Left lung (tissue), 10 donors: Measurements from ENCODE around the gene ATP8A2. TPM values are rescaled to one million over a fixed set of nuclear protein-coding genes. Genes with fewer than 3 reads are reported as not detected.

Experiments
- ATAC-seq: fragments of 200-7000 bp; cut with Tn5 transposase; one replicate; pipeline ENCODE4 v1.9.1; 2020; ENCODE audit warnings: moderate library complexity
- DNase-seq, 4 donors: peaks; one replicate each; pipeline ENCODE4 v3.0.0-alpha.2; 2013 to 2020
- H3K27ac ChIP-seq, 2 donors: fragments of 200-600 bp; sonication (generic) in 1 of 2; one replicate each; pipeline versions ENCODE4 v1.5.0 to v1.8.0; 2020 to 2021
- H3K27me3 ChIP-seq, 2 donors: fragments of 200-600 bp; sonication (generic) in 1 of 2; one replicate each; pipeline versions ENCODE4 v1.5.0 to v1.8.0; 2020 to 2021
- H3K36me3 ChIP-seq, 2 donors: fragments of 200-600 bp; sonication (generic) in 1 of 2; one replicate each; pipeline versions ENCODE4 v1.5.0 to v1.8.0; 2020 to 2021
- H3K4me1 ChIP-seq, 2 donors: fragments of 200-600 bp; one replicate each; pipeline ENCODE4 v1.8.0; 2021
- H3K4me3 ChIP-seq, 2 donors: fragments of 200-600 bp; sonication (generic) in 1 of 2; one replicate each; pipeline versions ENCODE4 v1.5.0 to v1.8.0; 2020 to 2021; ENCODE audit warnings: mild to moderate bottlenecking in 1 of 2
- H3K9me3 ChIP-seq, 2 donors: fragments of 200-600 bp; sonication (generic) in 1 of 2; one replicate each; pipeline versions ENCODE4 v1.5.0 to v1.8.0; 2020 to 2021
- intact Hi-C, 2 donors: fragments of 100-400 bp; cut with DNase I; formaldehyde crosslinking; loops; one replicate each; pipeline versions ENCODE4 v1.11.2 to v1.14.2; 2022
- polyA plus RNA-seq, 6 donors: library from polyadenylated mRNA; unstranded; fragments of 120-200 nt; gene quantifications; one replicate each; pipeline ENCODE4 v1.2.1, GENCODE V29; 2013; ENCODE audit not compliant: insufficient read length in 6 of 6
- total RNA-seq, 2 donors: library from RNA; stranded (reverse); fragmentation: NEBNext Ultra II Directional; extraction: Animal tissue kit (Norgen Biotek cat#: 25700); gene quantifications; one replicate each; pipeline ENCODE4 v1.2.1, GENCODE V29; 2021
- TF ChIP-seq, protein P1 (sequence below), 2 donors: fragments of 200-600 bp; sonication (generic) in 1 of 2; IDR thresholded peaks; one replicate each; pipeline versions ENCODE4 v1.5.0 to v1.8.0; 2021; ENCODE audit warnings: antibody characterized with exemption in 2 of 2
- donor health status: DM: no; HTN: yes; CAD: no.
- donor health status: DM: no; HTN: no; CAD: no.

The ATP8A2 gene
- total and polyA plus RNA-seq, 8 donors, result 1.1 to 13.4 (median 9.6) TPM

DNA sequence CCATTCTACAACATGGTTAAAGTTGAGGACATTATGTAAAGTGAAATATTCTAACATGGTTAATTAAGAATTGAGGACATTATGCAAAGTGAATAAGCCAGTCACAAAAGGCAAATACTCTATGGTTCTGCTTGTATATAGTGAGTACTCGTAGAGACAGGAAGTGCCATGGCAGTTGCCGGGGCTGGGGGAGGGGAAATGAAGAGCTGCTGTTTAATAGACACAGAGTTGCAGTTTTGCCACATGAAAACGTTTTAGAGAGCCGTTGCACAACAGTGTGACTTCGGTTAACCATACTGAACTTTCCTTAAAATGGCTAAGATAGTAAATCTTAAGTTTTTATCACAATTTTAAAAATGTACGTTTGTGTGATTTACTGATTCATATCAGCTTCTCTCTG, 503.1 kb downstream of the ATP8A2 start:
- DNase-seq, result no peak
- Histone ChIP-seq H3K27me3 (no peaks in the 10 kb centered on the region), H3K36me3 (no peaks in the 10 kb centered on the region), H3K4me3 (no peak overlapping the region), H3K9me3 (no peaks in the 10 kb centered on the region), H3K4me1 (no peaks in the 10 kb centered on the region), H3K27ac (no peak overlapping the region)
- intact Hi-C loops, result no loop called here
- TF ChIP-seq, protein P1, sequence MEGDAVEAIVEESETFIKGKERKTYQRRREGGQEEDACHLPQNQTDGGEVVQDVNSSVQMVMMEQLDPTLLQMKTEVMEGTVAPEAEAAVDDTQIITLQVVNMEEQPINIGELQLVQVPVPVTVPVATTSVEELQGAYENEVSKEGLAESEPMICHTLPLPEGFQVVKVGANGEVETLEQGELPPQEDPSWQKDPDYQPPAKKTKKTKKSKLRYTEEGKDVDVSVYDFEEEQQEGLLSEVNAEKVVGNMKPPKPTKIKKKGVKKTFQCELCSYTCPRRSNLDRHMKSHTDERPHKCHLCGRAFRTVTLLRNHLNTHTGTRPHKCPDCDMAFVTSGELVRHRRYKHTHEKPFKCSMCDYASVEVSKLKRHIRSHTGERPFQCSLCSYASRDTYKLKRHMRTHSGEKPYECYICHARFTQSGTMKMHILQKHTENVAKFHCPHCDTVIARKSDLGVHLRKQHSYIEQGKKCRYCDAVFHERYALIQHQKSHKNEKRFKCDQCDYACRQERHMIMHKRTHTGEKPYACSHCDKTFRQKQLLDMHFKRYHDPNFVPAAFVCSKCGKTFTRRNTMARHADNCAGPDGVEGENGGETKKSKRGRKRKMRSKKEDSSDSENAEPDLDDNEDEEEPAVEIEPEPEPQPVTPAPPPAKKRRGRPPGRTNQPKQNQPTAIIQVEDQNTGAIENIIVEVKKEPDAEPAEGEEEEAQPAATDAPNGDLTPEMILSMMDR (IDR thresholded peaks at IDR 0.05), result no peak
- peak; percentile 23 for ATAC-seq

DNA sequence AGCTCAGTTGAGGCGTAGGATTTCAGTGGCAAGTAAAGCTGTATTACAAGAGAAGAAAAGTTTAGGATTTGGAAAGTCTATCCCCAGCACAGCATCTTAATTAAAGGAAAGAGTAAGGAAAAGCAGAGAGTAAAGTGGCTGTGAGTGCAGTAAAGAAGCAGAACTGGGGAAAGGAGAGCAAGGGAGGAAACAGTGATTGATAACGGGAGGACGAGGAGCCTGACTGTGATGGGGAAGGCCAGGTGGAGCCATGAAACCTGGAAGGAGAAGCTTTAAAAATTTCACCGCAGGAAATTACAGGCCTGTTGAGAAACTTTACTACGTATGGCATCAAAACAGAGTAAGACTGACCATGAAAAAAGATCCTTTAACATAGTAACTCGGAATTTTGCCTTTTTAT, 504.5 kb downstream of the ATP8A2 start:
- intact Hi-C loops, result no loop called here
- H3K4me1 ChIP-seq, result no peaks in the 10 kb centered on the region
- H3K36me3 ChIP-seq, result no peaks in the 10 kb centered on the region
- no peak overlapping the region for H3K27ac ChIP-seq
- ATAC-seq (no peak), DNase-seq (no peak)
- H3K4me3 ChIP-seq, result no peak overlapping the region
- H3K27me3 ChIP-seq, result no peaks in the 10 kb centered on the region
- no peaks in the 10 kb centered on the region for H3K9me3 ChIP-seq
- TF ChIP-seq, protein P1 (IDR thresholded peaks at IDR 0.05), result no peak

DNA sequence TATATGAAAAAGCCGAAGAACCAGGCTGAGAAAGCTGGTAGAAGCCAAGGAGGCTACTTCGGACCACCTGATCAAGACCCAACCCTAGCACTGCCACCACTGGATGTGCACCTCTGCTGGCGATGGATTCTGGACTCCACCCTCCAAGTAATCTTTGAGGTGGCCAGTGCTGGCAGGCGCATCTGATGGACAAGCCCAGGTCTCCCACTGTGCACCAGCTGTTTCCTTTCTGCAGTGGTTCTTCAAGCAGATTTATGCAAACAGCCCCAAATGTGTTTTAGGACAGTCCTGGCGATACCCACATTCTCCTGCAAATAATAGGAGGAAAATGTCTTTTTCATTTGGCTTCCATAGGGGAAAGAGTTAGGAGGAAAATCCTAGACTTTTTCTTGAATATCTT, 507.7 kb downstream of the ATP8A2 start:
- ATAC-seq, result no peak
- TF ChIP-seq, protein P1 (IDR thresholded peaks at IDR 0.05), result no peak
- Histone ChIP-seq H3K27me3 (peaks cover 0 to 5% of the 10 kb centered on the region in 2 donors), H3K4me1 (no peaks in the 10 kb centered on the region), H3K9me3 (no peaks in the 10 kb centered on the region), H3K27ac (no peak overlapping the region), H3K36me3 (no peaks in the 10 kb centered on the region), H3K4me3 (no peak overlapping the region)
- DNase-seq, result no peak
- intact Hi-C loops, result no loop called here

DNA sequence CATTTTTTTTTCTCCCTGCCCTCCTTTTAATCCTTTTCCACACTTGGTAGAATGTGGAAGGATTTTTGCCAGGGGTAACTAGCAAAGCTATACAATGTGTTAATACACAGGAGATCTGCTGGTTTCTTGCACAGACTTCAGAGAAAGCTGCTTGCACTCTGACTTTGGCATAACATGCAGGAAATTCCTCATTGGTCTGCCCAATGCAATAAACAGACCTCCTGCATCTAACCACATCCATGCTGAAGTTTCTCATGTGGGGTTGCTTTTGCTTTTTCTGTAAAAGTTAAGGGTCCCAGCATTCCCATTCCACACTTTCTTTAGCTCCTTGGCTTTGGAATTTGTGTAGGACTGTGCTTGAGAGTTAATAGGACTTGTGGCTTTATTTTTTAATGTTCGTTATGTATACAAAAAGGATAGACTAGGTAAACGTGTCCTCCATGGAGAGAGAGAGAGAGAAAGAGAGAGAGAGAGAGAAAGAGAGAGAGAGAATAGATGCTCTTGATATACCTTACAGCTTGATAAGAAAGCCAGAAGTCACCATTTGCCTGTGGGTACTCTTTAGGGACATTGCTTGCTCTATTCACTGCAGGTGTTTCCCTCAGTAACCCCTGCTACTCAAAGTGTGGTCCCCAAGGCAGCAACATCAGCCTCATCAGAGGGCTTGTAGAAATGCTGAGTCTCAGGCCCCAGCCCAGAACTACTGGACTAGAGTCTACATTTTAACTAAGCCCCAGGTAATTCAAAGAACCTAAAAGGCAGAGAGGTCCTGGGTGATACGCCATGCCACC, 509.6 kb downstream of the ATP8A2 start:
- no peak overlapping the region for H3K27ac ChIP-seq
- no peak for DNase-seq

DNA sequence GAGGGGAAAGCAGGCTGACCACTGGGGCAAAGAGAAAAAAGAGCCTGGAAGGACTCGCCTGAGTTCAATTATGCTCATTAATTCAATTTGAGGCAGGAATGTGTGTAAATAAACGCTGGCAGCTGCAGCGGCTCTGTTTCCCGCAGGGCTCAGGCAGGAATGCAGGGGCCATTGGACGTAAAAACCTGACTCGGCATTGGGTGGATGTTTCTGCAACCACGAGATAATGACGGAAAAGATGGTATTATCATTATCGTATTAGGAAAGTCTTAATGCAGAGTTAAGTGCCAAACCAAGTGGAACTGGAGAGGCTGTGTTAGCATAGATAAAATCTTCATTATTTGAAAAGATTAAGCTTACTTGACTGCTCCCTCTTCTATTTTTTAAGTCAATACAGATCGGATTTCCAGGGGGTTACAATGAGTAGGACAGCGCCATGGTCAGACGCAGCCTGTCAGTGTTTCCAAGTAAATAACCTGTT, 510.2 kb downstream of the ATP8A2 start:
- Histone ChIP-seq H3K4me1 (no peaks in the 10 kb centered on the region), H3K9me3 (no peaks in the 10 kb centered on the region), H3K27me3 (peaks cover 0 to 5% of the 10 kb centered on the region in 2 donors), H3K36me3 (no peaks in the 10 kb centered on the region), H3K4me3 (no peak overlapping the region), H3K27ac (no peak overlapping the region)
- intact Hi-C loops, result no loop called here
- peak in 1 of 4 donors; percentile 55 for DNase-seq
- ATAC-seq, result peak; percentile 70
- TF ChIP-seq, protein P1 (IDR thresholded peaks at IDR 0.05), result no peak

More for the DNA sequence above, 509.6 kb downstream of the ATP8A2 start:
- intact Hi-C loops, result no loop called here
- no peak for ATAC-seq
- no peaks in the 10 kb centered on the region for H3K4me1 ChIP-seq
- no peaks in the 10 kb centered on the region for H3K9me3 ChIP-seq
- H3K4me3 ChIP-seq, result no peak overlapping the region
- TF ChIP-seq, protein P1 (IDR thresholded peaks at IDR 0.05), result no peak
- peaks cover 0 to 5% of the 10 kb centered on the region in 2 donors for H3K27me3 ChIP-seq
- H3K36me3 ChIP-seq, result no peaks in the 10 kb centered on the region
